Right lobe of liver (tissue), 6 donors: ENCODE measurements around the gene PRKACA. TPM values are rescaled to one million over a fixed set of nuclear protein-coding genes. Genes with fewer than 3 reads are reported as not detected.
A peak's percentile ranks its signal among the peaks of the same experiment; 100 is the strongest.

Experiments
- ATAC-seq, 4 donors: fragments of 200-7000 bp; cut with Tn5 transposase; one replicate each; pipeline ENCODE4 v1.9.1; 2020; ENCODE audit warnings: mild to moderate bottlenecking in 4 of 4, moderate library complexity in 4 of 4
- DNase-seq, 3 donors: peaks; one replicate each; pipeline ENCODE4 v3.0.0-alpha.2; 2020
- H3K27ac ChIP-seq, 3 donors: fragments of 200-600 bp; one replicate each; pipeline ENCODE4 v1.8.0; 2022
- H3K27me3 ChIP-seq, 2 donors: fragments of 200-600 bp; one replicate each; pipeline ENCODE4 v1.8.0; 2022
- H3K36me3 ChIP-seq, 4 donors: fragments of 200-600 bp; sonication (generic) in 1 of 4; one replicate each; pipeline versions ENCODE4 v1.5.1 to v1.8.0; 2017 to 2022; ENCODE audit warnings: control low read depth in 1 of 4
- H3K4me1 ChIP-seq, 4 donors: fragments of 200-600 bp; sonication (generic) in 1 of 4; one replicate each; pipeline versions ENCODE4 v1.5.1 to v1.8.0; 2017 to 2022; ENCODE audit warnings: control low read depth in 1 of 4
- H3K4me3 ChIP-seq, 3 donors: fragments of 200-600 bp; one replicate each; pipeline ENCODE4 v1.8.0; 2022
- H3K9me3 ChIP-seq, 4 donors: fragments of 200-600 bp; sonication (generic) in 1 of 4; one replicate each; pipeline versions ENCODE4 v1.5.1 to v1.8.0; 2017 to 2022; ENCODE audit warnings: control low read depth in 1 of 4
- CTCF ChIP-seq, 4 donors: fragments of 200-600 bp in 3 of 4; fragments of 450-650 bp in 1 of 4; IDR thresholded peaks; one replicate each; pipeline versions ENCODE4 v1.5.1 to v1.8.0; 2016 to 2022; ENCODE audit warnings: antibody characterized with exemption in 4 of 4, mild to moderate bottlenecking in 2 of 4
- POLR2A ChIP-seq: fragments of 450-650 bp; IDR thresholded peaks from one replicate; pipeline ENCODE4 v1.6.1; 2017; ENCODE audit warnings: antibody characterized with exemption, mild to moderate bottlenecking
- WGBS: methylation state at CpG from one replicate; pipeline ENCODE4 v1.1.6; 2018; ENCODE audit warnings: low coverage, low lambda C conversion rate; ENCODE audit not compliant: insufficient coverage; ENCODE audit errors: missing lambda C conversion rate; 5-methylcytosine and 5-hydroxymethylcytosine counted together
- intact Hi-C, 2 donors: fragments of 100-400 bp; cut with DNase I; formaldehyde crosslinking; loops; one replicate each; pipeline versions ENCODE4 v1.11.2 to v1.14.1; 2022
- total RNA-seq, 6 experiments: library from RNA; depleted of rRNA in 2 of 6; stranded (reverse); fragments of >200 nt in 2 of 6; fragmentation: NEBNext Ultra II Directional in 3 of 6; extraction: Animal tissue kit (Norgen Biotek cat#: 25700) in 3 of 6; gene quantifications; one replicate each; pipeline versions ENCODE4 v1.1.0 to v1.2.4, GENCODE V29; 2016 to 2023
- donor health status: DM: no; HTN: yes; CAD: no.
- donor health status: DM: no; HTN: no; CAD: no.
- donor health status: DM: no; HTN: no; CAD: no.
- donor health status: DM: no; HTN: yes; CAD: no.
- donor health status: DM: no; HTN: yes; CAD: no.

Gene PRKACA
- total RNA-seq, 6 experiments from 2014 or later, result 54.8 to 87.5 (median 63.1) TPM

GRCh38 chr19:14119644-14120496 is 2.3 kb upstream of the PRKACA start:
- no peak for TF ChIP-seq CTCF (IDR thresholded peaks at IDR 0.05)
- no peaks in the 10 kb centered on the region for H3K27me3 ChIP-seq
- H3K4me3 ChIP-seq, result no peak overlapping the region
- H3K36me3 ChIP-seq, result no peaks in the 10 kb centered on the region
- no CpG with 5 or more reads among the region's 7 CpGs for WGBS
- H3K9me3 ChIP-seq, result no peaks in the 10 kb centered on the region
- no peak for ATAC-seq
- peak overlapping the region; percentile 94 to 98 (median 98) for H3K27ac ChIP-seq
- H3K4me1 ChIP-seq, result peaks cover 0 to 30% (median 14%) of the 10 kb centered on the region in 4 donors
- intact Hi-C loops, result no loop called here
- no peak for DNase-seq

DNA sequence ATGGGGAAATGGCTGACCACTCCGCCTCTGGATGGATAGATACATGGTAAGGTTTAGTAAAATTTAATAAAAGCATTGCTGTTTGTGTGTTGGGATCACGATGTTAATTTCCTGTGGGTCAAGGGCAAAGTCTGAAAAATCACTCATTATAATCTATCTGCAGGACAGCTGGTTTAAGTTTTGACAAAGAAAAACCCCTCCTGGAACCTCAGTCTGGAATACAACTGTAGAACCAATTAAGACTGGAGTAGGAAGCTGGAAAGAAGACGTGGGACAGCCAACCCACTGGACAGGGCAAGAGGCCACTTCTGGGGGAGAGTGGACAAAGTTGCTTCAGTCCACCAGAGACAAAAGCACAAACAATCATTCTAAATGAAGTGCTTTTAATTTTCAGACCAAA is 1.6 kb upstream of the PRKACA start:
- Histone ChIP-seq H3K9me3 (no peaks in the 10 kb centered on the region), H3K36me3 (no peaks in the 10 kb centered on the region), H3K27me3 (no peaks in the 10 kb centered on the region), H3K4me1 (peaks cover 0 to 37% (median 14%) of the 10 kb centered on the region in 4 donors), H3K4me3 (peak overlapping the region in 2 of 3 donors; percentile 39 to 54), H3K27ac (peak overlapping the region; percentile 94 to 98 (median 98))
- DNase-seq, result no peak
- ATAC-seq, result no peak
- no peak for TF ChIP-seq POLR2A
- no peak for TF ChIP-seq CTCF (IDR thresholded peaks at IDR 0.05)
- 12% methylated on average over 3 of the region's 3 CpGs for WGBS
- intact Hi-C loops, result no loop called here

GRCh38 chr19:14118165-14119051 is 846 bp upstream of the PRKACA start:
- peak overlapping the region; percentile 39 to 54 (median 39) for H3K4me3 ChIP-seq
- peak; percentile 54 to 66 (median 60) for ATAC-seq
- H3K27me3 ChIP-seq, result no peaks in the 10 kb centered on the region
- H3K27ac ChIP-seq, result peak overlapping the region; percentile 94 to 98 (median 98)
- H3K9me3 ChIP-seq, result no peaks in the 10 kb centered on the region
- intact Hi-C loops, result no loop called here
- no peak for TF ChIP-seq CTCF (IDR thresholded peaks at IDR 0.05)
- TF ChIP-seq POLR2A, result peak; percentile 74
- peaks cover 0 to 43% (median 18%) of the 10 kb centered on the region in 4 donors for H3K4me1 ChIP-seq
- no peaks in the 10 kb centered on the region for H3K36me3 ChIP-seq
- 0% methylated on average over 10 of the region's 61 CpGs for WGBS
- DNase-seq, result peak; percentile 85 to 90 (median 86)

DNA sequence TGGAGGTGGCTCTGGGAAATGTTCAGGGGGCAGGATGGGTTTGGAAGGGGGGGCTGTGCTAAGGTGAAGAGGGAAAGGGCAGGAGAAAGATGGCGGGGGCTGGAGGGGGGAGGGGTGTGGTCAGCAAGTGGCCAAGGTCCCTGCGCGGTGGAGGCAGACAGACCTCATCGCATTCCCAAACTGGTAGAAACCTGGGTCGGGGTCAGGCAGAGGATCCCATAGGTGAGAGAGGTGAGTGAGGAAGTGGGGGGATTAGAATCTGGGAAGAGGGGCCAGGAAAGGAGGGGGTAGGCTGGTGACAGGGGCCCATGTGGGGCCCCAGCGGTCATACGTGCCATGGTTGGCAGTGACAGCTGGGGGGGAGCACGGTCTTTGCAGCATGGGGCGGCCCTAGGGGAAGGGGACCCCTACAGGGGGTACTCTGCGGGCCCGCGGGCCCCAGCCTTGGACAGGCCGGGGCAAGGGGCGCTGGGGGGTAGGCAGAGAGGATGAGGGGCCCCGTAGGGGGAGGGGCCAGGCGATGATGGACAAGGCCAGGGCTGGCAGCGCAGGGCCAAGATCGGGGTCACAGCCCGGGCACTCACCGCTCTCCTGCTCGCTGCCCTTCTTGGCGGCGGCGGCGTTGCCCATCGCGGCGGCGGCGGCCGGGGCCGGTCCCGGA is 514 bp downstream of the PRKACA start:
- DNase-seq (peak in 2 of 3 donors; percentile 61 to 71), ATAC-seq (no peak)
- peaks cover 0 to 57% (median 29%) of the 10 kb centered on the region in 4 donors for H3K4me1 ChIP-seq
- H3K27ac ChIP-seq, result peak overlapping the region; percentile 43 to 66 (median 44)
- H3K36me3 ChIP-seq, result no peaks in the 10 kb centered on the region
- TF ChIP-seq POLR2A (no peak), CTCF (IDR thresholded peaks at IDR 0.05) (no peak)
- WGBS, result 0% methylated on average over 5 of the region's 33 CpGs
- intact Hi-C loops, result no loop called here
- no peaks in the 10 kb centered on the region for H3K27me3 ChIP-seq
- peak overlapping the region; percentile 78 to 94 (median 78) for H3K4me3 ChIP-seq
- no peaks in the 10 kb centered on the region for H3K9me3 ChIP-seq
